GM20000 (cell line): ENCODE measurements around the gene CDH6.

Source experiments
- DNase-seq: peaks from one replicate; pipeline ENCODE4 v3.0.0; 2012; ENCODE audit warnings: low spot score
- CTCF ChIP-seq: IDR thresholded peaks from 2 replicates; pipeline ENCODE4 v1.5.1; 2012; ENCODE audit warnings: mild to moderate bottlenecking, control low read depth; ENCODE audit errors: extremely low read depth, missing control alignments

Gene CDH6

DNA sequence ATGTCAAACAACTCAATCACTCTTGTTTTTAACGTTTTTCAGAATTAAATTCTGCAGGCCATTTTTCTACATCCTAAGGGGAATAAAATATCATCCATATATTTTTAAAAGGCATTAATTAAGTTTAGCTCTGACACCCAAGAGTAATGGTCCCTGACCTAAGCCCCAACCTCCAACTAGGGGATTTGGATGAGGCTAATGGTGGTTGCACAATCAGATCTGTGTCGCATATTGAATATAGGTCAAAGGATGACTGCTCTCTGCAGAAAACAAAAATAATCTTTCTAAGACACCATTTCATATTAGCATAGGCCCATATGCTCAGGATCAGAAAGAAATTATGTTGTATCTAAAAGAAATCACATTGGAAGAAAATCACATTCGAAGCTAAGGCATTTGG is 20.7 kb downstream of the CDH6 start:
- no peak for DNase-seq
- no peak for TF ChIP-seq CTCF

DNA sequence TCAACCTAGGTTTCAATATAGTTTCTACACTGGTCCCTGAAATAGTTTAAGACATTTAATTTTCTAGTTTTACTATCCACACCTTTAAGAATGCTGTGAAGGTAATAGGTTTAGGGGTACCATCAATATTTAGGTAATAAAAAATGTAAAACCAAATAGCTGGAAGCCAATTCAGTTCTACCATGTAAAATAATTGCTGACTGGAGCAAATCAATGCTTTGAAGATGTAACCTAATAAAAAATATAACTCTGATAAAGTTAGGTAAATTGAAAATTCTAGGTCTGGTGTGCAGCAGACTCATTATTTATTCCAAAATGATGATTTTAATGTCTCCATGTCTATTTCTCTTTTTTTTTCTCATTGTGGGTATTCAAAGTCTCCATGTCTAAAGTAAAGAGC is 21.8 kb downstream of the CDH6 start:
- DNase-seq, result no peak
- TF ChIP-seq CTCF, result no peak

DNA sequence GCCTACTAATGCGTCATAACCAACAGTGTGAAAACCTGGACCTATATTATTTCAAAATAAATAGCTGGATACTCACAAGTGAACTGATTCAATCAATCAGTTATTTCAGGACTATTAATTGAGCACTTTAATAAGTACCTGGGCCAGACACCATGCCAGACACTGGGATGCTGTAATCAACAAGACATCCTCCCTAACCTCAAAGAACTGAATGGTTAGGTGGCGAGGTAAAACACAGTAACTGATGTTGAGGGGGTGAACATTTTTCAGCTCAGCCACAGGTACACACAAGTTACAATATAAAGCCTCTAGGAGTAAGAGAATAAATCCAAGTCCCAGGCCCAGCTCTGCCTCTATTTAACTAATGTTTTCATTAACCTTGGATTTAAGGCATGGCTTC is 24.0 kb downstream of the CDH6 start:
- no peak for DNase-seq
- no peak for TF ChIP-seq CTCF

DNA sequence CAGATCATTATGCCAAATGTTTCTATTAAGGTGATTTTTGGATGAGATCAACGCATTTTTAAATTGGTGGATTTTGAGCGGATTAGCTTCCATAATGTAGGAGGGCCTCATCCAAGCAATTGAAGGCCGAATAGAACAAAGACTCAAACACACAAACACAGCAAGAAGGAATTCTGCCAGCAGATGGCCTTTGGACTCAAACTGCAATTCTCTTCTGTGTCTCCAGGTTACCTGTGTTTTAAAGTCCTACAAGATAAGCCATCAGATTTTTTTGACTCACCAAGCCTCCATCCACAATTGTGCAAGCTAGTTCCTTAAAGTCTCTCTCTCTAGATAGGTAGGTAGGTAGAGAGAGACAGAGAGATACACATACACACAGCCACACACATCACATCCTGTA is 25.5 kb downstream of the CDH6 start:
- TF ChIP-seq CTCF, result no peak
- no peak for DNase-seq

DNA sequence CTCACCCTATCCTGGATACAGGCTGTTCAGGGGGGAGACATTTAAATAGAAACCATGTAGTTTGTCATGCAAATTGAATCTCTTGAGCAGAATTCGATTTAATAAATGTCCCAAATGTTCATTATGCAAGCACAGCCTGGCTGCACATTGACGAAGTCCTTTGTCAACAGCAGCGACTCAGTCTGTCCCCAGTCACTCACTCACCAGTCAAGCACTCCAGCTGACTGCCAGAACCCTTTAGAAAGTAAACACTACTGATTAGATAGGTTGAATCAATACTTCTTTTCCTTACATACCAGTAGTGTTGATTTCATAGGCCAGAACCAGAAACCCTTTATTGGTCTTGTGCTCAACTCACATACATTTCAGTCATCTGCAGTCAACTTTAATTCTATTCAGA is 27.5 kb downstream of the CDH6 start:
- no peak for TF ChIP-seq CTCF
- no peak for DNase-seq

DNA sequence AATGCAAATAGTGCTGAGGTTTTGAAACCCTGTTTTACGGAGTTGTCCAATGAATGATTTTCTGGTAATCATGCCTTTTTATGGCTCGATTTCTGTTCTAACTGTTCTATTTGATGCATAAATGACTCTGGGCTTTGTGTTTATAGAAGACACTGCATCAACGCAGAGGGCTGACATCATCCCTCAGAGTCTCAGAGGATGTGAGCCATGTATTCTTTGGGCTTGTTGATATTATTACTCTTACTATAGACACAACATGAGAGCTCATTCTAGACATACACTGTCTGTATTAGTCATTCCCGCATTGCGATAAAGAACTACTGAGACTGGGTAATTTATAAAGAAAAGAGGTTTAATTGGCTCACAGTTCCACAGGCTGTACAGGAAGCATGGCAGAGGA is 31.6 kb downstream of the CDH6 start:
- no peak for TF ChIP-seq CTCF
- DNase-seq, result no peak

DNA sequence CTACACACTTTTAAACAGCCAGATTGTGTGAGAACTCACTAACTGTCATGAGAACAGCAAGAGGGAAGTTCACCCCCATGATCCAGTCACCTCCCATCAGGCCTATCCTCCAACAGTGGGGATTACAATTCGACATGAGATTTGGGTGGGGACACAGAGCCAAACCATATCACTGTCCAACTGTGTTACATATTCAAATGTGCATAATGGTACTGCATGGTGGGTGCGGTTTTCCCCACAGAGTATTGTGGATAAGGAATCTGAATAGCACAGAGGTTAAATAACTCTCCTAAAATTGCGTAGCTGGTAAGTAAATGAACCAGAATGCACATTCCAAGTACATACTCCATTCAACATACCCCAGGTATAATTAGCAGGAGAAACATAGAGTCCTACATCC is 32.1 kb downstream of the CDH6 start:
- no peak for TF ChIP-seq CTCF
- no peak for DNase-seq
